HG02571 (cell line): Measurements from ENCODE around the gene MRPS7.

Experiments used
- ATAC-seq: cut with Tn5 transposase; IDR thresholded peaks from one replicate; pipeline ENCODE4 v1.9.1; 2021; ENCODE audit warnings: mild to moderate bottlenecking, moderate library complexity; ENCODE audit not compliant: unreplicated experiment

Gene MRPS7

DNA sequence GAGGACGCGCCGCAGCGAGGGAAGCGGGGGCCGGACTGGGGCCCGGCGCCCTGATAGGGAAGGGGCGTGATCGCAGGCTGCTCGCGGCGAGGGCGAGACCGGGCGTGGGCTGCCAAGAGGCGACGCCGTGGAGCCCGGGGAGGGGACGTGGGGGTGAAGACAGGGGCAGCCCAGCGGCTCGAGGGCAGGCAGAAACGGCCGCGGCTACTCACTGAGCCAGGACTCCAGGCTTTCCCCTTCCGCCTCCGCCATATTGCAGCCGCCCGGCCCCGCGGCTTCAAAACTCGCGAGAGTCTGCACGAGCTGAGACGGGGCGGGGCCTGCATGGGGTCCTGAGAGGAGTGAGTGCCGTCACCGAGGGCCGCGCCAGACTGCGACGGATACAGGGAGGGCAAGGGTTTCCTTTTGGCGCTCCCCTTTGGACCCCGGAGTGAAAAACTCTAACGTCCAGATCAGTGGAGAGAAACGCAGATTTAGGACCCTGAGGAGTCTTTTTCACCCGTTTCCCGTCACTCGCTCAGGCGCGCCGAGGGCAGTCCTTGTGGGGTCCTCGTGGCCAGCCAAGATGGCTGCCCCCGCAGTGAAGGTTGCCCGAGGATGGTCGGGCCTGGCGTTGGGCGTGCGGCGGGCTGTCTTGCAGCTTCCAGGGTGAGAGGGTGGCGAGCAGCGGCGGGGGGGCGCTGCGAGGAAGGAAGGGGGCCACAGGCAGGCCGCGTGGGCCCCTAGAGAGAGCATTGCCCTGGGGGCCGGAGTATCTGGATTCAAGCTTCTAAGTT is at the start of gene MRPS7, which contains the start of gene GGA3:
MRPS7 (plus strand) TSS at position 544 of the 776 bp plus-strand sequence; CDS start at position 566, 22 bp downstream.
GGA3 (minus strand) TSS at position 271 of the 776 bp plus-strand sequence; CDS start at position 252, 19 bp downstream.
- ATAC-seq = peak; percentile 83

DNA sequence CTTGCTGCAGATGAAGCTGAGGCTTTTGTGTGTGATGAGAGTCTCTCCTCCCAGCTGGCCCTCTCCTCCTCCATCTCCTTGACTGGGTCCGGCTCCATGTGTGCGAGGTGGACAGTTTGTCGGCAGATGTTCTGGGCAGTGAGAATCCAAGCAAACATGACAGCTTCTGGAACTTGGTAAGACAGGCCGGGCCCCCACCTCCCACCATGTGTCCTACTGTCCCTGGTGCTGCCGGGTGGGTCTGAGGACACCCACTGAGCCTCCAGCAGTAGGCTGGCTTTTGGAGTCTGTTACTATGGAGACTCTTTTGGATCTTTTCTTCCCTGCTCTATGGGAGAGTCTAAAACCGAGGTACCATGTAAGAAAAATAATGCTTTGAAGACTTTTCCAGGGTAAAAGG is 43.5 kb upstream of the MRPS7 start:
- ATAC-seq = no peak

DNA sequence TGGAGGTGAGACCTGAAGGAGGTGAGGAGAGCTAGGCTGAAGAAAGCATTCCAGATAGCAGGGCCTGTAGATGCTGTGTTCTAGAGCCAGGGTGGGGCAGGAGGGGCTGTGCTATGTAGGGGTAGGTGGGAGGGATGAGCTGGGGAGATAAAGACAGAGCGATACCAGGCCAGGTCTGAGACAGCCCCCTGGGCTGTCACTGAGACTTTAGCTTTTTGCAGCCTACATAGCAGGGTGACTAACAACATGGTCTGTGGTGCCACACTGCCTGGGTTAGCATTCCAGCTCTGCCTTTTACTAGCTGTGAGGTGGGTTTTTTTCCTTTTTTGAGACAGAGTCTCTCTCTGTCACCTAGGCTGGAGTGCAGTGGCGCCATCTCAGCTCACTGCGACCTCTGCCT is 41.9 kb upstream of the MRPS7 start:
- ATAC-seq = no peak

DNA sequence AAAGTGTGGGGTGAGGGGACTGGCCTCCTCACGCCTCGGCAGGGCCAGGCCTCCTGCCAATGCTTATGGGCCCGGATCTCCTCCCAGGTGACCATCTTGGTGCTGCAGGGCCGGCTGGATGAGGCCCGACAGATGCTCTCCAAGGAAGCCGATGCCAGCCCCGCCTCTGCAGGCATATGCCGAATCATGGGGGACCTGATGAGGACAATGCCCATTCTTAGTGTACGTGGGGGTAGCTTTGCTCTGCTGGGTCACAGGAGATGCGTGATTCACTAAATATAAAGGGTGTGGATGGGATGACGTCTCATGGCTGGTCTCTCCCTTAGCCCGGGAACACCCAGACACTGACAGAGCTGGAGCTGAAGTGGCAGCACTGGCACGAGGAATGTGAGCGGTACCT is 36.7 kb upstream of the MRPS7 start:
- no peak for ATAC-seq

DNA sequence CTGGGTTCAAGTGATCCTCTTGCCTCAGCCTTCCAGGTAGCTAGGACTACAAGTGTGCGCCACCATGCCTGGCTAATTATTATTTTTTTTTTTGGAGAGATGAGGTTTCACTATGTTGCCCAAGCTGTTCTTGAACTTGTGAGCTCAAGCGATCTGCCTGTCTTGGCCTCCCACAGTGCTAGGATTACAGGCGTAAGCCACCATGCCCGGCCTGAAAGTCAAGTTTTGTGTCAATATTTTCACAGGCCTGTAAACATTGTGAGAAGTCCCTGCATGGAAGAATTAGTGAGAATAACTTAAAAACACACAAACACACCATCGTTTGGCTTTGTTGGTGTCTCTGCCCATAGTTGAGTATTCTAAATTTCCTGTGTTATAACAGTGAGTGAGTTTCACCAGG is 34.0 kb upstream of the MRPS7 start:
- ATAC-seq = no peak

DNA sequence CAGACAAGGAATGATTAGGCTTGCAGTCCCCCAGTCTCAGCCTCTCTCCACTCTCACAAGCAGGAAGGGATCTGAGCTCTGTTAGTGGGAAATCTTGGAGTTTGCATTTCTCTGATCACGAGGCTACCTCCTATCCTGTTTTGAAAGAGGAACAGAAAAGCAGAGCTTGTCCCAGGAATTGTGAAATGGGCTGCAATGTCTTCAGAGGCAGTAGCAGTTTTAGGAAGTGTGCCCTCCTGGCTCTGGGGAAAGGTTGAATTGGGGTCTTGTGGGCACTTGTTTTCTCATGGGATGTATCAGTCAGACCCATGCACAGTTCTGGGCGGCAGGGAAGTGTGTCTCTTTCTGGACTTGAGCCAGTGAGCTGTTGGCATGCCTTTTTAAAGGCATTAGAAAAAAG is 33.4 kb upstream of the MRPS7 start:
- ATAC-seq = no peak

DNA sequence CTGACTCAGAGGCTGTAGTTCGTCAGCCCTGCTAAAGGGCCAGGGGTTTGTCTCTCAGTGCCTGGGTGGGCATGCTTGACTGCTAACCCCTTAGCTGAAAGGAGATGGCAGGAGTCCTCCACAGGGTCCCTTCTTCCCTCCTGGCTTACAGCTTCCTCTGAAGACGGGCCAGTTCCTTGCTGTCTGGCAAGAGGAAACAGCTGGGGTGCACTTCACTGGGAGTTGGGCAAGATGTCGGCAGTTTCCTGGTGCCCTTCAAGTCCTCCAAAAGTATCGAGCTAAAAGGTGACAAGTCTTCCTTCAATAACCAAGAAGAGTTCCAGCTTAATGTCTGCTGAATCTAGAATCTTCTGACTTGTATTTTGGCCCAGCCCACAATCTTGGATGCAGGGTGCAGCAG is 32.8 kb upstream of the MRPS7 start:
- ATAC-seq = no peak

DNA sequence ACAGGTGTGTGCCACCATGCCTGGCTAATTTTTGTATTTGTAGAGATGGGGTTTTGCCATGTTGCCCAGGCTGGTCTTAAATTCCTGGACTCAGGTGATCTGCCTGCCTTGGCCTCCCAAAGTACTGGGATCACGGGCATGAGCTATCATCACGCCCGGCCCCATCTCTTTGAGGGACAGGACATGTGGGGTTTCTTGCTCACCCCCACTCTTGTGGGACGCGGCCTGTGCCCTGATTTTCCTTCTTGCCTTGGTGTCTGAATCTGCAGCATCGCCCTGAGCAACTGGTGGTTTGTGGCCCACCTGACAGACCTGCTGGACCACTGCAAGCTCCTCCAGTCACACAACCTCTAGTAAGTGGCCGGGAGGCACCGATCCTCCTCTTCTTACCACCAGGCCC is 30.6 kb upstream of the MRPS7 start:
- no peak for ATAC-seq

DNA sequence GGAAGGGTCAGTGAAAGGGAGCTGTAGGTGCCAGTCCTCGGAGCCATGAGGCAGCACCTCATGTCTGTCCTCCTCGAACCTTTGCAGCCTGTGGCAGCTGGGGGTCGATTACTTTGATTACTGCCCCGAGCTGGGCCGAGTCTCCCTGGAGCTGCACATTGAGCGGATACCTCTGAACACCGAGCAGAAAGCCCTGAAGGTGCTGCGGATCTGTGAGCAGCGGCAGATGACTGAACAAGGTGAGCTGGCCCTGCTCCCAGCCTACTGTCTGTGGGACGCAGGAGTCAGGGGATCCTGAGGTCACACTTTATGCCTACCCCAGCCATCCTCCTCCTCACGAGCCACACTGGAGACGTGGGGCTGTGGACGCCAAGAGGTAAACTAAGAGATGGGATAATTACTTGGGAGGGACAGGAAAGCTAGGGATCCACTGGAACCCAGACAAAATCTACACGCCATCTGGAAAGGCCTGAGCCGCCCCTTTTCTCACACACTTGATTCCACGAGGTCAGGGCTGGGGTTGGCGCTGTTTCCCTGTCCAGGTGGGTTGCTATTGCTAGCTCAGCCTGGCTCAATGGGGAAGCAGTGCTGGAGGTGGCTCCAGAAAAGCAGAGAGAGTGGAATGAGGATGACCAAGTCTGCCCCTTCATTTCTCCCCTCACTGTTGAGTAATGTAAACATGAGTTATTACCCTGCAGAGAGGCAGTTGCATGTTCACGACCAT is 29.8 kb upstream of the MRPS7 start:
- ATAC-seq = no peak

DNA sequence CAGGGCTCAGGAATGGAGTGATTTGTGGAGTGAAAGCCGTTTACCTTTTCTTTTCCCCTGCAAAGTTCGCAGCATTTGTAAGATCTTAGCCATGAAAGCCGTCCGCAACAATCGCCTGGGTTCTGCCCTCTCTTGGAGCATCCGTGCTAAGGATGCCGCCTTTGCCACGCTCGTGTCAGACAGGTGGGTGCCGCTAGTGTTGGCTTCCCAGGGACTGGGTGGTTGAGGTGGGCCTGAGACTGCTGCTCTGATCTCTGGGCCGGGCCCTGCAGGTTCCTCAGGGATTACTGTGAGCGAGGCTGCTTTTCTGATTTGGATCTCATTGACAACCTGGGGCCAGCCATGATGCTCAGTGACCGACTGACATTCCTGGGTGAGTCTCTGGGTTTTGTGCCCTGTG is 28.9 kb upstream of the MRPS7 start:
- no peak for ATAC-seq

DNA sequence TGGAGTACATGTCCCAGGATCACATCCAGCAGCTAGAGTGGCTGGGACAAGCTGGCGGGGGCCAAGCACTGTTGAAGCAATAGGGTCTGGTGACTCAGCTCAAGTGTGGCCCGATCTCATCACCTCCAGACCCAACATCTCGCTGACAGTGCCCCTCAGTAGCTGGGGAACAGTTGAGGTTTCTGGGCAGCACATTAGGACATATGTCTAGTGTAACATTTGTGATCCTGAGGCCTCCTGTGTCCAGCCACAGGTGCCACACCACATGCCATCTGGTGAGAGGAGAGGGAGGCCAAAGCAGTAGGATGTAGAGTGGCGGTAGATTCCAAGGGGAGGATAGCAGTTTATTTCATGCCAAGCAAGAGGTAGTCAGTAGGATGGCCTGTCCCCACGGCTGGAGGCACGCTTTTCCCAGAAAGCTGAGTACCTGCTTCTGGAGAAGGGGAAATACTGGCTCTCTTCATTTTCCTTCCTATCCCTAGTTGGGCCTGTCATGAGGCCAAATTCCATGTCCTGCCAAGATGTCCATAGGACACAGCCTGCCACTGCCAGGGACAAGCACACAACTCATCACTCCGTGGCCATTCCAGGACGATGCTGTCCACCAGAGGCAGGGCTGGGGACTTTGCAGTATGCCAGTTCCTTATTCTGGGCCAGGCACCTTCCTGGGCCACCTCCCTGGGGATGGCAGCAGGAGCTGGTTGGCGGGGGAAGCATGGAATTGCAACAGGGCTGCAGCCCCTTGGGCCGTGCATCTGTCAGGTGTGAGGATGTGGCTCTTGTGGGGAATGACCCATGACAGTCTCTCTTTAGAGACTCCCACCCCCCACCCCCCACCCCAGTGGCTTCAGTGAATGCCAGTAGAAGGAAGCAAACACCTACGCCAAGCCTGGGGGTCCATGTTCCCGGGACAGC is 24.3 kb upstream of the MRPS7 start:
- ATAC-seq = no peak

DNA sequence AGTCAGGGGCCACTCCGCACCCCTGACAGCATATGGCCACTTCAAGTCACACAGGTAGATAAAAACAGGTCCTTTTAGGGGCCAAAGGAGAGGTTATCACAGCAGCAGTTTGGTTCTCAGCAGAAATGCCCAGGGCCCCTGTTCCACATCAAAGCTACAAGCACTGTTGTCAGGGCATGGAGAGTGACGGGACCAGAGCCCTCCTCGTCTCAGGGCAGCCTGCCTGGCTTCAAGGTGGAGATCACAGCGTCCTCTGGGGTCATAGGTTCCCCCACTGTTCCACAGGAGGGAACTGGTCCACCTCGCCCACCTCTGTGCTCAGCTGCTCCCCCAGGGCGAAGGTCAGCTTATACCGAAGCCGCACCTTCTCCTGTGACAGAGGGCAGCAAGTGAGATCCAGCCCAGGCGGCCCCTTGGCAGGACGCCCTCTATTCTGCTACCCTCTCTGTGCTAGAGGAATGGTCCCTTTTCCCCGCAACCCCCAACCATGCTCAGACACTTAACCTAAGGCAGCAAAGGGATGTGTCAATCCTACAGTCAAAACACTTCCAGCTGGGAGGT is 23.6 kb upstream of the MRPS7 start:
- no peak for ATAC-seq

DNA sequence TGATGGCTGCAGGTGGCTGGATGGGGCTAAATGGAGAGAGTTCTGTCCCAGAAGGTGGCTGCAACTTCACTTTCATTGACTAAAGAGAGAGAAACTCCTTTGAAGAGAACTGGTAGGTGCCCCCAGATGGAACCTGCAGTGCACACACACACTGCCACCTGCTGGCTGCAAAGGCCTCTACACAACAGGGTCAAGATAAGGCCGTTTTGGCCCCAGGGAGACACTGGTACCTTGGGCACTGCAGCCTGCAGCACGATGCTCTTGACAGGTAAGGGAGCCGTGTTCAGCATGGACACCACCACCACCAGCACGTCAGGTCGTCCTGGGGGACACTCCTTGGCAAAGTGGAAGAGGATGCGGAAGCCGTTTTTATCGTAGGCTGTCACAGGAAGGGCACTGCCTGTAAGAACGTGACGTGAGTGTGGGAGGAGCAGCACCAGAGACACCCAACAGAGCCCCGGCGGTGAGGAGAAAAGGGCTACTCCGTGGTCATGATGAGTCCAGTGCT is 22.9 kb upstream of the MRPS7 start:
- no peak for ATAC-seq

DNA sequence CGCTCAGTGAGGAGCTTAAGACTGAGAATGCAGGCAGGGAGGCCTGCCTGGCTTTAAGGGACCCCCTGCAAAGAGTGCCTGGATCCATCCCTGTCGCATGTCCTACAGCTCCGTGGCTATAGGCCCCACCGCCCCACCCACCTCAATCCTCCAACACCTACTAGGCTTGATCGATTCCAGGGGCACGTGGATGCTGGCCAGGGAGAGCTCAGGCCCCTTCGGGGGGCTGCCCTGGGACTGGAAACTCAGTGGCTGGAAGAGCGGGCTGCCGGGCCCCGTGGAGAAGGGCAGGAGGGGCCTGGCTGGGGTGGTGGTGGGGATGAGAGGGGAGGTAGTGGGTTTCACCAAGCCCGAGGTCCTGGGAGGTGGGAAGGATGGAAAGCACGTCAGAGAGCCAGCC is 22.5 kb upstream of the MRPS7 start:
- no peak for ATAC-seq

DNA sequence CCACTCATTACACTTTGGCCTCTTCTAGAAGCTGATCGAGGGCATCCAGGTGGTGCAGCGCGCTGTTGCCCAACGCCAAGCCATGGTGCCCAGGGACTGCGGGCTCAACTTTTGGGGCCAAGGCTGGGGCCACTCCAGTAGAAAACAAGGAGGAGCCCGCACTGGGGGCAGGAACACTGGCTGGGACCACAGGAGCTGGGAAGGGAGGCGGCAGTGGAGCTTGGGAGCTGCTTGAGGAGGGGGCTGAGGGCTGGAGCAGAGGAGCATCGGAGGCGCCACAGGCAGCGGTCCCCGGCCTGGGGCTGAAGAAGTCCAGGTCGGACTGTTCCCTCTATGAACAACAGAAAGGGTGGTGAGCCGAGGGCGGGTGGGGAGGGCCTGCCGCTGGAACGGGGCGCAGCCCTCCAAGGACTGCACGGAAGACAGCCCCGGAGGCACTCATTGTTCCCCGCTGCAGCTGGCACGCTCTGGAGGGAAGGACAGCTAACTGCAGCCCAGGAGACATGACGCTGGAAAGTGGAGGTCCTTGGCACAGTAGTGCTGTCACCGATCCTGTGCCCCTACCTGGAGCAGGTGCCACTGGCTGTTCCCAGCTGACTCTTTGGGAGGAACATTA is 21.8 kb upstream of the MRPS7 start:
- ATAC-seq = no peak

DNA sequence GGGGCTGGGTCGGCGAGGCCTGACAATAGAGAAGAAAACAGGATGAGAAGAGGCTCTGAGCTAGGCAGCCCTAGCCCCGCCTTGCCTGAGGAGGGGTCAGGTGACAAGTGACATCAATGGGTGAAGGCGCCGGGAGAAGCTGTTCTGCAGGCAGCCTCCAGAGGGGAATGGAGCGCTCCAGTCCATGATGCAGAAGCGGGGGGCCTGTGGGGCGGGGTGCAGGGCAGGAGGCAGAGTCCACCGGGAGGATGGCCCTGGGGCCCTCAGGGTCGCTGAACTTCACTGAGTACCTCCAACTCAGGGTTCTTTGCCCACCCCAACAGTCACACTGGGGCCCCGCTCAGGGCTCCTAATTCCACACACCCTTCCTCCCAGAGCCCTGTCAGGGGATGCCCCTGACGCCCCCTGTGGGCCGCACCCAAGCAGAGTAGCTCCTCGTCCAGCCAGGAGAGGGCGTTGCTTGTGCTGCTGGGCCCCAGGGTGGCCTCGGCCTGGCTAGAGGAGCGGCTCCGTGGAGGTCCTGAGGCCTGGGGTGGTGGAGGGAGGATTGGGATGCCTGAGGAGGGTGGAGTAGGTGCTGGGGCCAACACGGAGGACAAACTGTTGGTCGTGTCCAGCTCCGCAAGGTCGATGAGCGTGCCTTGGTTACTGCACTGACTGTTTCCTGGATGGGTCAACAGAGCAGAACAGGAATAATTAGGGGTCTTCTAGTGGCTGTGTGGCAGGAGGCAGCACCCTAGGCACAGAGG is 21.1 kb upstream of the MRPS7 start:
- ATAC-seq = no peak

DNA sequence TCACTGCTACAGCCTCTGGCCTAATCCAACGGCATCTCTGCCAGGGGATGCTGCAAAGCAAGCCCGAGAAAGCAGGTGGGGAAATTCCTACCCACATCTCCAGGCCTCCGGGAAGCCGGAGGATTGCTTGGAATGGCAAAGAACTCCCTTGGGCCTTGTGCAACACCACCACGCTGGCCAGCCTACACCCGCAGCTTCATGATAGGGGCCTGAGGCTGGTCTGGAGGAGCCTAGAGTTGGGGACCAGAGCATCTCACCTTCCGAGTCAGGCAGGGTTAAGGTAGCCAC is 20.6 kb upstream of the MRPS7 start:
- ATAC-seq = no peak

DNA sequence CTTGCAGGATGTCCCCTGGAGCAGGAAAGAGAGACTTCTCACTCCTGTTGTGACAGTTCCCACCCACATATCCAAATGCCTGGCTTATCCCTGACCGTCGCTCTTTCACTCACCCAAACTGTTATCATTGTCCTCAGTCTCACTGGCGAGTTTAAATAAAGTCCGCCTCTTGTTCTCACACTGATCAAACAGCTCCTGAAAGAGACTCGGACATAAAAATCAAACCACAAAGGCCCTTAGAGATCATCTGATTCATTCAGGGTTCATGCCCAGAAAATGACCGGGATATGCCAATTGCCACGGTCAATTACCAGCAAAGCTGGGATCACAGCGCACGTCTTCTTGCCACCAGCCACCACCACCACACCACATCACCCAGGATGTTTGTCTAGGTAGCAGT is 20.2 kb upstream of the MRPS7 start:
- no peak for ATAC-seq

DNA sequence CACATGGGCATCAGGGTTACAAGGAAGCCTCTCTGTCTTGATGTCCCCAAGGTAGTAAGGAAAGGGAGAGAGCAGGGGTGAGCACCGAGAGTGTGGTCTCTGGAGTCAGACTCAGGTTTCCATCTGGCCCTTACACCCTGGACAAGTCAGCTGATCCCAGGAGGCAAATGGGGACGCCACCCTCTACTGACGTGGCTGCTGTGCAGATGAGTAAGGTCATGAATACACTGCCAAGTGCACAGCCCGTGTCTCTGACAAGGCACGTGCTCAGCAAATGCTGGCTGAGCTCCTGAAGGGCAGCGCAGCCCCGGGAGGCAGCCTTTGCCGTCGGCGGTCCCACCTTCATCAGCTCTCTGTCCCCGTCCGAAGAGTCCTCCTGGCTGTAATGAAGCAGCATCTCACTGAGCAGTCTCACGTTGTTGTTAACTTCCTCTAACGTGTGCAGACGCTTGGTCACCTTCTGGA is 19.7 kb upstream of the MRPS7 start:
- no peak for ATAC-seq
